Ovary (tissue), 9 donors: ENCODE data around the gene SESTD1. TPM values are rescaled to one million over a fixed set of nuclear protein-coding genes. Genes with fewer than 3 reads are reported as not detected.
A peak's percentile ranks its signal among the peaks of the same experiment; 100 is the strongest.
"Not testable (repeated sequence)": the region's sequence is repeated elsewhere in the genome, so short reads cannot be mapped to it uniquely, and the experiment has no call there.

Source experiments
- DNase-seq, 5 donors: peaks; one replicate each; pipeline ENCODE4 v3.0.0-alpha.2; 2019 to 2020
- H3K27ac ChIP-seq, 2 donors: fragments of 200-600 bp; one replicate each; pipeline versions ENCODE4 v1.5.1 to v1.8.0; 2019 to 2022
- H3K27me3 ChIP-seq: fragments of 200-600 bp; one replicate; pipeline ENCODE4 v1.8.0; 2022
- H3K36me3 ChIP-seq: fragments of 200-600 bp; sonication (generic); one replicate; pipeline ENCODE4 v1.5.1; 2019
- H3K4me1 ChIP-seq: one replicate; pipeline ENCODE4 v1.8.1; 2013; ENCODE audit warnings: mild to moderate bottlenecking, moderate library complexity; ENCODE audit not compliant: insufficient read depth
- H3K4me3 ChIP-seq: fragments of 200-600 bp; sonication (generic); one replicate; pipeline ENCODE4 v1.5.1; 2017
- H3K9me3 ChIP-seq, 2 donors: fragments of 200-600 bp in 1 of 2; sonication (generic) in 1 of 2; one replicate each; pipeline versions ENCODE4 v1.5.1 to v1.8.1; 2013 to 2019; ENCODE audit warnings: mild to moderate bottlenecking in 1 of 2, moderate library complexity in 1 of 2
- EP300 ChIP-seq: sonication (generic); formaldehyde crosslinking; IDR thresholded peaks from one replicate; pipeline ENCODE4 v1.6.1; 2017; ENCODE audit warnings: antibody characterized with exemption
- POLR2A ChIP-seq: fragments of 450-650 bp; IDR thresholded peaks from one replicate; pipeline ENCODE4 v1.6.1; 2017; ENCODE audit warnings: antibody characterized with exemption, mild to moderate bottlenecking, moderate library complexity
- WGBS, 3 donors: extraction: QIAGEN DNeasy Blood & Tissue Kit in 1 of 3; methylation state at CpG; one replicate each; pipeline versions ENCODE4 v1.1.5 to v1.1.7; 2013 to 2017; 5-methylcytosine and 5-hydroxymethylcytosine counted together
- intact Hi-C, 4 donors: fragments of 100-400 bp; cut with DNase I; formaldehyde crosslinking; loops; one replicate each; pipeline versions ENCODE4 v1.11.0 to v1.15.1; 2022 to 2023
- polyA plus RNA-seq, 2 donors: library from polyadenylated mRNA; stranded (reverse); fragments of 200-250 nt in 1 of 2; fragments of 350-450 nt in 1 of 2; fragmentation: Illumina TruSeq in 1 of 2; extraction: RNeasy Lipid Tissue Mini Kit (QIAGEN cat#74804) in 1 of 2; gene quantifications; one replicate each; pipeline ENCODE4 v1.2.3, GENCODE V29; 2013 to 2014
- total RNA-seq, 7 donors: library from RNA; depleted of rRNA in 2 of 7; stranded (reverse); fragments of >200 nt in 2 of 7; fragmentation: NEBNext Ultra II Directional in 3 of 7; extraction: Animal tissue kit (Norgen Biotek cat#: 25700) in 3 of 7; gene quantifications; one replicate each; pipeline versions ENCODE4 v1.1.0 to v1.2.4, GENCODE V29; 2016 to 2023
- TF ChIP-seq, protein P1 (sequence below), 3 donors: fragments of 450-650 bp in 2 of 3; fragments of 200-600 bp in 1 of 3; IDR thresholded peaks; one replicate each; pipeline versions ENCODE4 v1.5.1 to v1.8.0; 2016 to 2022; ENCODE audit warnings: antibody characterized with exemption in 3 of 3, mild to moderate bottlenecking in 1 of 3
- donor health status: DM: no; HTN: no; CAD: no; lungs with moderate emphysema.
- donor health status: DM: no; HTN: no; CAD: no.
- donor health status: Bipolar disorder and iron deficiency.
- donor health status: DM: yes; HTN: yes; CAD: no.
- donor health status: DM: no; HTN: no; CAD: no.
- donor health status: DM: yes; HTN: yes; CAD: no.

SESTD1 gene
- total and polyA plus RNA-seq, 9 donors, result 6.9 to 54.2 (median 39.3) TPM

DNA sequence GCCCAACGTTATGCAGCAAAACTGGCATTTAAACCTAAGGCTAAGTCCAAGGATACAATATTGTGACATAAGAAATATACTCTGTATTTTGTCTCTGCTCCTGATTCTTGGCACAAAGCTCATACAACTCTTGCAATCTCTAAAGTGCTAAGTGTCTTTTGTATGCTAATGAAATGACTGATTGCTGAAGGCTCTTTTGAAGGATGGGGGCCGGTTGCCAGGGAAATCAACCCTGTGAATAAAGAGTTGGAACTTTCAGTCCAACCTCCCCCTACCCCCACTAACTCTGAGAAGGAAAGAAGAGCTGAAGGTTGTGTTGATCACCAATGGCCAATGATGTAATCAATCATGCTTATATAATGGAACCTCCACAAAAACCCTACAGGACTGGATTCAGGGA, 40.3 kb downstream of the SESTD1 start:
- Histone ChIP-seq H3K36me3 (no peaks in the 10 kb centered on the region), H3K4me3 (no peak overlapping the region), H3K27me3 (no peaks in the 10 kb centered on the region), H3K4me1 (no peaks in the 10 kb centered on the region), H3K9me3 (no peaks in the 10 kb centered on the region), H3K27ac (no peak overlapping the region)
- 61 to 68% (median 63%) methylated on average over 2 of the region's 2 CpGs for WGBS, 3 donors
- intact Hi-C loops, result no loop called here
- no peak for DNase-seq
- TF ChIP-seq POLR2A (no peak), EP300 (no peak)
- TF ChIP-seq, protein P1, sequence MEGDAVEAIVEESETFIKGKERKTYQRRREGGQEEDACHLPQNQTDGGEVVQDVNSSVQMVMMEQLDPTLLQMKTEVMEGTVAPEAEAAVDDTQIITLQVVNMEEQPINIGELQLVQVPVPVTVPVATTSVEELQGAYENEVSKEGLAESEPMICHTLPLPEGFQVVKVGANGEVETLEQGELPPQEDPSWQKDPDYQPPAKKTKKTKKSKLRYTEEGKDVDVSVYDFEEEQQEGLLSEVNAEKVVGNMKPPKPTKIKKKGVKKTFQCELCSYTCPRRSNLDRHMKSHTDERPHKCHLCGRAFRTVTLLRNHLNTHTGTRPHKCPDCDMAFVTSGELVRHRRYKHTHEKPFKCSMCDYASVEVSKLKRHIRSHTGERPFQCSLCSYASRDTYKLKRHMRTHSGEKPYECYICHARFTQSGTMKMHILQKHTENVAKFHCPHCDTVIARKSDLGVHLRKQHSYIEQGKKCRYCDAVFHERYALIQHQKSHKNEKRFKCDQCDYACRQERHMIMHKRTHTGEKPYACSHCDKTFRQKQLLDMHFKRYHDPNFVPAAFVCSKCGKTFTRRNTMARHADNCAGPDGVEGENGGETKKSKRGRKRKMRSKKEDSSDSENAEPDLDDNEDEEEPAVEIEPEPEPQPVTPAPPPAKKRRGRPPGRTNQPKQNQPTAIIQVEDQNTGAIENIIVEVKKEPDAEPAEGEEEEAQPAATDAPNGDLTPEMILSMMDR (IDR thresholded peaks at IDR 0.05), result no peak

- TF ChIP-seq, protein P1 (IDR thresholded peaks at IDR 0.05), result no peak
- TF ChIP-seq POLR2A (no peak), EP300 (no peak)
- 64 to 69% (median 69%) methylated on average over 2 of the region's 2 CpGs for WGBS, 3 donors
- no peaks in the 10 kb centered on the region for H3K9me3 ChIP-seq
- intact Hi-C loops, result no loop called here
- H3K4me3 ChIP-seq, result no peak overlapping the region
- H3K4me1 ChIP-seq, result no peaks in the 10 kb centered on the region
- no peaks in the 10 kb centered on the region for H3K27me3 ChIP-seq
- H3K27ac ChIP-seq, result no peak overlapping the region
- DNase-seq, result no peak
- no peaks in the 10 kb centered on the region for H3K36me3 ChIP-seq
Observed at GRCh38 chr2:179222076-179222475, 42.6 kb downstream of the SESTD1 start.

- no peaks in the 10 kb centered on the region for H3K36me3 ChIP-seq
- DNase-seq, result peak; percentile 36 to 72 (median 55)
- no peaks in the 10 kb centered on the region for H3K4me1 ChIP-seq
- no peaks in the 10 kb centered on the region for H3K27me3 ChIP-seq
- intact Hi-C loops, result no loop called here
- TF ChIP-seq EP300 (no peak), POLR2A (no peak)
- TF ChIP-seq, protein P1 (IDR thresholded peaks at IDR 0.05), result peak; percentile 18 to 51 (median 26)
- whole genome bisulfite sequencing, 3 donors, result 57 to 70% (median 65%) methylated on average over 4 of the region's 4 CpGs
- no peak overlapping the region for H3K27ac ChIP-seq
- no peaks in the 10 kb centered on the region for H3K9me3 ChIP-seq
- no peak overlapping the region for H3K4me3 ChIP-seq
Observed at GRCh38 chr2:179218848-179219594, 45.6 kb downstream of the SESTD1 start.

- 94% methylated on average over 3 of the region's 3 CpGs; no CpG with 5 or more reads in 2 of the 3 donors for WGBS, 3 donors
- H3K9me3 ChIP-seq, H3K27me3 ChIP-seq, H3K36me3 ChIP-seq, H3K4me1 ChIP-seq, DNase-seq, H3K4me3 ChIP-seq, H3K27ac ChIP-seq, intact Hi-C loops: not testable (repeated sequence)
Observed at GRCh38 chr2:179214671-179215070, 50.0 kb downstream of the SESTD1 start.

GRCh38 chr2:179211355-179211754, 53.3 kb downstream of the SESTD1 start:
- no peaks in the 10 kb centered on the region for H3K9me3 ChIP-seq
- TF ChIP-seq EP300, result no peak
- TF ChIP-seq, protein P1 (IDR thresholded peaks at IDR 0.05), result no peak
- no peak for TF ChIP-seq POLR2A
- WGBS, 3 donors, result 96% methylated on average over 4 of the region's 4 CpGs; no CpG with 5 or more reads in 2 of the 3 donors
- H3K27me3 ChIP-seq, result no peaks in the 10 kb centered on the region
- no peaks in the 10 kb centered on the region for H3K36me3 ChIP-seq
- H3K4me3 ChIP-seq, result no peak overlapping the region
- intact Hi-C loops, result no loop called here
- H3K27ac ChIP-seq, result no peak overlapping the region
- no peaks in the 10 kb centered on the region for H3K4me1 ChIP-seq
- no peak for DNase-seq

DNA sequence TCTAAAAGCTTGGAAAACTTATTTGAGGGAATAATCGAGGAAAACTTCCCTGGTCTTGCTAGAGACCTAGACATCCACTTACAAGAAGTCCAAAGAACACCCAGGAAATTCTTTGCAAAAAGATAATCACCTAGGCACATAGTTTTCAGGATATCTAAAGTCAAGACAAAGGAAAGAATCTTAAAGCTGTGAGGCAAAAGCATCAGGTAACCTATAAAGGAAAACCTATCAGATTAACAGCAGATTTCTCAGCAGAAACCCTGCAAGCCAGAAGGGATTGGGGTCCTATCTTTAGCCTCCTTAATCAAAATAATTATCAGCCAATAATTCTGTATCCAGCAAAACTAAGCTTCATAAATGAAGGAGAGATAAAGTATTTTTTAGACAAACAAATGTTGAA, 56.4 kb downstream of the SESTD1 start:
- H3K4me3 ChIP-seq, H3K9me3 ChIP-seq, H3K36me3 ChIP-seq, DNase-seq, H3K27ac ChIP-seq, intact Hi-C loops, H3K27me3 ChIP-seq, H3K4me1 ChIP-seq: not testable (repeated sequence)
- 95% methylated on average over 1 of the region's 1 CpG; no CpG with 5 or more reads in 2 of the 3 donors for WGBS, 3 donors
